Activated CD8-positive, alpha-beta T cell treated with anti-CD3 and anti-CD28 coated beads, Interleukin-2, amount 10 ng/mL, durations not matched to agents 7 days and 5 days (primary cell): ENCODE results near the gene HINFP. TPM values are rescaled to one million over a fixed set of nuclear protein-coding genes. Genes with fewer than 3 reads are reported as not detected.

Experiments used
- ATAC-seq: fragments of 150-1000 bp; cut with Tn5 transposase; one replicate; pipeline ENCODE4 v1.10.0; 2021; ENCODE audit warnings: moderate library complexity
- CTCF ChIA-PET: fragments of 350-600 bp; sonication (Branson Sonifier 250); formaldehyde crosslinking; loops from one replicate; lab custom pipeline; 2021; ENCODE audit warnings: antibody characterized with exemption; lab: Charles Lee
- POLR2A ChIA-PET: fragments of 350-600 bp; sonication (Branson Sonifier 250); formaldehyde crosslinking; loops from one replicate; lab custom pipeline; 2021; ENCODE audit warnings: antibody characterized with exemption; lab: Charles Lee
- DNase-seq: peaks from one replicate; pipeline ENCODE4 v3.0.0-alpha.2; 2020
- H3K27ac Mint-ChIP-seq: one replicate; pipeline ENCODE4 v1.8.0; 2021; ENCODE audit warnings: mild to moderate bottlenecking, mixed read lengths
- H3K27me3 Mint-ChIP-seq: one replicate; pipeline ENCODE4 v1.8.0; 2021; ENCODE audit warnings: low read depth, mixed read lengths
- H3K36me3 Mint-ChIP-seq: one replicate; pipeline ENCODE4 v1.8.0; 2021; ENCODE audit warnings: low read depth, mixed read lengths
- H3K4me1 Mint-ChIP-seq: one replicate; pipeline ENCODE4 v1.8.0; 2021; ENCODE audit warnings: low read depth, mixed read lengths
- H3K4me3 Mint-ChIP-seq: one replicate; pipeline ENCODE4 v1.8.0; 2021; ENCODE audit warnings: mild to moderate bottlenecking, mixed read lengths
- H3K9me3 Mint-ChIP-seq: one replicate; pipeline ENCODE4 v1.8.0; 2022; ENCODE audit warnings: mixed read lengths; ENCODE audit not compliant: insufficient read depth
- total RNA-seq, 2 experiments: library from RNA; stranded (reverse); gene quantifications; one replicate each; pipeline ENCODE4 v1.2.3, GENCODE V29; 2021

The HINFP gene
- total RNA-seq, 2 experiments from 2014 or later: 36.1 to 40.9 TPM

DNA sequence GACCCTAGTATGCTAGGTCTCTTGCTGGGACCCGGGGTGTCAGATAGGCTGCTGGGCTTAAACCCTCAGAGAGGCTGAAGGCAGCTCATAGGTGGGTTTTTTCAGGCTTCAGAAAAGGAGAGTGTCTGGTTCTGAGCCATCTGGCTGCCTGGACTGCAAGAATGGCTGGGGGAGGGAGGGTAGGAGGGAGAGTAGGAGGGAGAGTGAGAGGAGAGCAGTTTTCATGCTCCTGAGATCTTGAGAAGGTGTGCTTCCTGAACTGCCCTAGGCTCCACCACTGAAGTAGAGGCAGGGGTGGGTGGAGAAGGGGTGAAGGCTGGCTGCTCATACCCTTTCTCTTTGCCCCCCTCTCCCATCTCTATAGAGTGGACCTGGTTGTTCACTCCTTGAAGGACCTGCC, 32.1 kb upstream of the HINFP start:
- POLR2A ChIA-PET: interaction anchor here (1.3 to 1.6 kb wide), 2 partner anchors 18 to 32 kb away, joined by 3 to 5 read pairs; partner anchors contain the start of gene C2CD2L
- Mint-ChIP-seq H3K36me3 (peaks cover 34% of the 10 kb centered on the region), H3K4me3 (no peak overlapping the region), H3K9me3 (no peaks in the 10 kb centered on the region), H3K27me3 (no peaks in the 10 kb centered on the region), H3K27ac (peak overlapping the region; percentile 39), H3K4me1 (peaks cover 57% of the 10 kb centered on the region)
- CTCF ChIA-PET: interaction anchor here (1.6 kb wide), 1 partner anchor 107 kb away, joined by 3 read pairs; no protein-coding TSS in a partner anchor
- ATAC-seq (no peak), DNase-seq (no peak)

GRCh38 chr11:119091178-119091577, 30.2 kb upstream of the HINFP start:
- Mint-ChIP-seq H3K4me3 (no peak overlapping the region), H3K9me3 (no peaks in the 10 kb centered on the region), H3K27ac (no peak overlapping the region), H3K4me1 (peaks cover 50% of the 10 kb centered on the region), H3K36me3 (peaks cover 49% of the 10 kb centered on the region), H3K27me3 (no peaks in the 10 kb centered on the region)
- POLR2A ChIA-PET: interaction anchor here (0.8 to 2.8 kb wide), 4 partner anchors 9 to 33 kb away, joined by 3 to 13 read pairs (median 8); partner anchors contain the start of genes DPAGT1 and VPS11
- CTCF ChIA-PET: interaction anchor here (0.9 to 1.4 kb wide), 2 partner anchors 11 to 13 kb away, joined by 3 read pairs; no protein-coding TSS in a partner anchor
- DNase-seq (no peak), ATAC-seq (no peak)

GRCh38 chr11:119091966-119092879, 29.2 kb upstream of the HINFP start:
- H3K9me3 Mint-ChIP-seq: no peaks in the 10 kb centered on the region
- H3K27ac Mint-ChIP-seq: peak overlapping the region; percentile 88
- DNase-seq (no peak), ATAC-seq (no peak)
- H3K36me3 Mint-ChIP-seq: peaks cover 56% of the 10 kb centered on the region
- peaks cover 53% of the 10 kb centered on the region for H3K4me1 Mint-ChIP-seq
- POLR2A ChIA-PET: interaction anchor here (1.0 to 2.8 kb wide), 6 partner anchors 10 to 35 kb away, joined by 3 to 13 read pairs (median 6); partner anchors contain the start of genes C2CD2L, DPAGT1, HYOU1 and VPS11
- peak overlapping the region; percentile 95 for H3K4me3 Mint-ChIP-seq
- no peaks in the 10 kb centered on the region for H3K27me3 Mint-ChIP-seq
- CTCF ChIA-PET: interaction anchor here (0.9 to 1.4 kb wide), 2 partner anchors 10 to 12 kb away, joined by 3 read pairs; no protein-coding TSS in a partner anchor

- ChIA-PET POLR2A (interaction anchor here (0.6 to 3.1 kb wide), 13 partner anchors 8 to 229 kb away, joined by 3 to 96 read pairs (median 13); partner anchors contain the start of genes C2CD2L, DPAGT1, HINFP and HMBS), CTCF (interaction anchor here (1.2 kb wide), 1 partner anchor 9 kb away, joined by 5 read pairs; no protein-coding TSS in a partner anchor)
- Mint-ChIP-seq H3K4me1 (peaks cover 46% of the 10 kb centered on the region), H3K27me3 (no peaks in the 10 kb centered on the region), H3K36me3 (peaks cover 66% of the 10 kb centered on the region), H3K4me3 (peak overlapping the region; percentile 95), H3K27ac (peak overlapping the region; percentile 88), H3K9me3 (no peaks in the 10 kb centered on the region)
- ATAC-seq (no peak), DNase-seq (no peak)
Measured at GRCh38 chr11:119092880-119093842, 28.2 kb upstream of the HINFP start.

GRCh38 chr11:119093942-119094815, 27.2 kb upstream of the HINFP start:
- no peaks in the 10 kb centered on the region for H3K27me3 Mint-ChIP-seq
- peak overlapping the region; percentile 95 for H3K4me3 Mint-ChIP-seq
- POLR2A ChIA-PET: interaction anchor here (0.5 to 3.1 kb wide), 42 partner anchors 8 to 755 kb away, joined by 3 to 96 read pairs (median 4); partner anchors contain the start of genes C2CD2L, CENATAC, DPAGT1 and HINFP
- ATAC-seq (peak; percentile 8), DNase-seq (peak; percentile 47)
- H3K27ac Mint-ChIP-seq: peak overlapping the region; percentile 97
- CTCF ChIA-PET: interaction anchor here (0.9 to 2.7 kb wide), 9 partner anchors 8 to 201 kb away, joined by 3 to 7 read pairs (median 4); partner anchors contain the start of gene VPS11
- H3K9me3 Mint-ChIP-seq: no peaks in the 10 kb centered on the region
- H3K36me3 Mint-ChIP-seq: peaks cover 74% of the 10 kb centered on the region
- H3K4me1 Mint-ChIP-seq: peaks cover 52% of the 10 kb centered on the region

DNA sequence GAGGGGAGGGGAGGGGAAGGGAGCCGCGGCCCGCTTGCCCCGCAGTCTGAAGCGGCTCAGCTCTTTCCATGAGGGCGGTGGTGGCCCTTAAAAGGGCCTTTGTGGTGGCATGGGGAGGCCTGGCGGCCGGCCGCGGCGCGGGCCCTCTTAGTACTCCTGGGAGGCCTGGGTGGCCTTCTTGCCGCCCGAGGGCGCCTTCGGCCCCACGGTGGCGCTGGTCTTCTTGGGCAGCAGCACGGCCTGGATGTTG, 26.6 kb upstream of the HINFP start:
- peaks cover 53% of the 10 kb centered on the region for H3K4me1 Mint-ChIP-seq
- ChIA-PET POLR2A (interaction anchor here (0.5 to 3.1 kb wide), 40 partner anchors 8 to 756 kb away, joined by 3 to 96 read pairs (median 5); partner anchors contain the start of genes C2CD2L, CENATAC, HINFP and HMBS), CTCF (interaction anchor here (0.9 to 2.7 kb wide), 9 partner anchors 8 to 229 kb away, joined by 3 to 7 read pairs (median 3); partner anchors contain the start of gene VPS11)
- peaks cover 77% of the 10 kb centered on the region for H3K36me3 Mint-ChIP-seq
- ATAC-seq: peak; percentile 37
- H3K27me3 Mint-ChIP-seq: no peaks in the 10 kb centered on the region
- H3K4me3 Mint-ChIP-seq: peak overlapping the region; percentile 95
- H3K27ac Mint-ChIP-seq: peak overlapping the region; percentile 97
- H3K9me3 Mint-ChIP-seq: no peaks in the 10 kb centered on the region
- peak; percentile 66 for DNase-seq

DNA sequence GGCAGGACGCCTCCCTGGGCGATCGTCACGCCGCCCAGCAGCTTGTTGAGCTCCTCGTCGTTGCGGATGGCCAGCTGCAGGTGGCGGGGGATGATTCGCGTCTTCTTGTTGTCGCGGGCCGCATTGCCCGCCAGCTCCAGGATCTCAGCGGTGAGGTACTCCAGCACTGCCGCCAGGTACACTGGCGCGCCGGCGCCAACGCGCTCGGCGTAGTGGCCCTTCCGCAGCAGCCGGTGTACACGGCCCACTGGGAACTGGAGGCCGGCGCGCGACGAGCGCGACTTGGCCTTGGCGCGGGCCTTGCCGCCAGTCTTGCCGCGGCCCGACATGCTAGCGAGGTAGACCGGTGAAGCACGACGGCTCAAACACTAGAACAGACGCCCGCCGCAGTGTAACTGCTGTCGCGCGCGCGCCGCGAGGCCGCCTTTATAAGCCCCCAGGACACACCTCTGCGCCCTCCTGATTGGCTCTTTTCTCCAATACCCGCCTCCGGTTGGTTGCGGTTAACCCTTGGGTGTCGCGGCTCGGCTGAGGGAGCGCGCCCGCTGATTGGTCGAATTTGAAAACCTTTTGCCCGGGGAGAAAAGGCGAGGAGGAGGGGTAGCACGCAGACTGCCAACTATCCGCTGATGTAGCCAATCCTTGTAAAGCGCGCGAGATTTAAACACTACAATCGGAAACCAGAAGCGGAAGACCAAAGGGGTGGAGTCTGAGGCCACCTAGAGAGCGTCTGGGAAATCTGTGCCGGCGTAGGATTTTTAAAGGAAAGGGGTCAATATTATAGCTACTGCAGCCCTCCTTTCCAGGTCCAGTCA, 26.1 kb upstream of the HINFP start:
- POLR2A ChIA-PET: interaction anchor here (0.6 to 3.1 kb wide), 48 partner anchors 8 to 756 kb away, joined by 3 to 96 read pairs (median 4); partner anchors contain the start of genes C2CD2L, CENATAC, HINFP and HMBS
- ATAC-seq: peak; percentile 81
- no peaks in the 10 kb centered on the region for H3K27me3 Mint-ChIP-seq
- H3K9me3 Mint-ChIP-seq: no peaks in the 10 kb centered on the region
- DNase-seq: peak; percentile 100
- H3K36me3 Mint-ChIP-seq: peaks cover 82% of the 10 kb centered on the region
- H3K4me3 Mint-ChIP-seq: peak overlapping the region; percentile 95
- H3K27ac Mint-ChIP-seq: peak overlapping the region; percentile 97
- H3K4me1 Mint-ChIP-seq: peaks cover 59% of the 10 kb centered on the region
- CTCF ChIA-PET: interaction anchor here (0.9 to 2.7 kb wide), 9 partner anchors 9 to 229 kb away, joined by 3 to 7 read pairs (median 3); partner anchors contain the start of gene VPS11

DNA sequence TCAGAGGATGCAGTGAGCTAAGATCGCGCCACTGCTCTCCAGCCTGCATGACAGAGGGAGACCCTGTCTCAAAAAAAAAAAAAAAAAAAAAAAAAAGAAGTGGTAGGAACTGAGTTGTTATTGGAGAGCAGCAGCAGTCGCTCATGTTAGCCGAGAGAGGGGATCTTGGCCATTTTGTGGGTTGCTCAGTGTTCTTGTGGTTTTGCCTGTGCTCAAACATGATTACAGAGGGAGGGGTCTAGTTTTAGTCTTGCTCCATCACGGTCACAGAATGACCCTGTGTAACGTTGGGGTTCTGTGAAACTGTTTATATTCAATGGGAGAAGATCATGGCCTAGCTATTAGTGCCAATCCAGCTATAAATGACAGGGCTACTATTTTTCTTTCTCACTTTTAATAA, 21.7 kb upstream of the HINFP start:
- Mint-ChIP-seq H3K4me1 (peaks cover 53% of the 10 kb centered on the region), H3K27me3 (no peaks in the 10 kb centered on the region), H3K9me3 (no peaks in the 10 kb centered on the region), H3K4me3 (peak overlapping the region; percentile 90), H3K36me3 (peaks cover 53% of the 10 kb centered on the region), H3K27ac (peak overlapping the region; percentile 95)
- ATAC-seq (no peak), DNase-seq (no peak)
- ChIA-PET CTCF (interaction anchor here (0.7 to 1.2 kb wide), 7 partner anchors 13 to 224 kb away, joined by 3 to 5 read pairs (median 3); partner anchors contain the start of gene HINFP), POLR2A (interaction anchor here (1.1 to 1.5 kb wide), 2 partner anchors 9 to 32 kb away, joined by 3 to 4 read pairs; partner anchors contain the start of gene VPS11)

- H3K36me3 Mint-ChIP-seq: peaks cover 46% of the 10 kb centered on the region
- peaks cover 56% of the 10 kb centered on the region for H3K4me1 Mint-ChIP-seq
- no peaks in the 10 kb centered on the region for H3K27me3 Mint-ChIP-seq
- ATAC-seq: no peak
- H3K4me3 Mint-ChIP-seq: peak overlapping the region; percentile 90
- peak overlapping the region; percentile 95 for H3K27ac Mint-ChIP-seq
- no peak for DNase-seq
- CTCF ChIA-PET: interaction anchor here (0.7 to 1.2 kb wide), 6 partner anchors 14 to 224 kb away, joined by 3 to 4 read pairs (median 3); partner anchors contain the start of gene HINFP
- H3K9me3 Mint-ChIP-seq: no peaks in the 10 kb centered on the region
- POLR2A ChIA-PET: no interaction called here
Measured at GRCh38 chr11:119100246-119100970, 21.0 kb upstream of the HINFP start.
